Naive thymus-derived CD4-positive, alpha-beta T cell (primary cell): ENCODE measurements around the gene RNF146. TPM values are rescaled to one million over a fixed set of nuclear protein-coding genes. Genes with fewer than 3 reads are reported as not detected.
A peak's percentile ranks its signal among the peaks of the same experiment; 100 is the strongest.
"Not testable (repeated sequence)": the region's sequence is repeated elsewhere in the genome, so short reads cannot be mapped to it uniquely, and the experiment has no call there.

Source experiments
- ATAC-seq: fragments of 150-1000 bp; cut with Tn5 transposase; 2 replicates; pipeline ENCODE4 v1.10.0; 2021; ENCODE audit warnings: mild to moderate bottlenecking, moderate library complexity
- CTCF ChIA-PET: fragments of 350-600 bp; sonication (Branson Sonifier 250); formaldehyde crosslinking; loops from one replicate; lab custom pipeline; 2021; ENCODE audit warnings: antibody characterized with exemption; lab: Charles Lee
- POLR2A ChIA-PET: fragments of 350-600 bp; sonication (Branson Sonifier 250); formaldehyde crosslinking; loops from one replicate; lab custom pipeline; 2021; ENCODE audit warnings: antibody characterized with exemption, inconsistent platforms; lab: Charles Lee
- DNase-seq, 9 donors: peaks; one replicate each; pipeline versions ENCODE4 v3.0.0 to v3.0.0-alpha.2; 2020 to 2022; ENCODE audit warnings: mixed read lengths in 1 of 9
- H3K27ac ChIP-seq: one replicate; pipeline ENCODE4 v1.7.0; 2013; ENCODE audit warnings: mild to moderate bottlenecking, low read depth, low read length, moderate library complexity
- H3K27me3 ChIP-seq, 2 donors: one replicate each; pipeline ENCODE4 v1.7.0; 2013; ENCODE audit warnings: low read length in 2 of 2, mild to moderate bottlenecking in 2 of 2, moderate library complexity in 2 of 2; ENCODE audit not compliant: control insufficient read depth in 2 of 2, insufficient read depth in 2 of 2
- H3K36me3 ChIP-seq, 3 experiments: 1 replicate in 2 of 3; 2 replicates in 1 of 3; pipeline ENCODE4 v1.7.0; 2013; ENCODE audit warnings: low read length in 3 of 3, mild to moderate bottlenecking in 3 of 3, moderate library complexity in 1 of 3; ENCODE audit not compliant: insufficient read depth in 3 of 3, control insufficient read depth in 2 of 3
- H3K4me1 ChIP-seq, 2 donors: one replicate each; pipeline ENCODE4 v1.7.0; 2013; ENCODE audit warnings: low read length in 2 of 2, mild to moderate bottlenecking in 2 of 2, moderate library complexity in 1 of 2; ENCODE audit not compliant: control insufficient read depth in 2 of 2, insufficient read depth in 2 of 2
- H3K4me3 ChIP-seq: 2 replicates; pipeline ENCODE4 v1.7.0; 2013; ENCODE audit warnings: mild to moderate bottlenecking, low read length
- H3K9me3 ChIP-seq, 3 experiments: 1 replicate in 2 of 3; 2 replicates in 1 of 3; pipeline ENCODE4 v1.7.0; 2013; ENCODE audit warnings: low read length in 3 of 3; ENCODE audit not compliant: control insufficient read depth in 2 of 3
- H3K27ac Mint-ChIP-seq, 9 donors: one replicate each; pipeline ENCODE4 v1.8.0; 2020 to 2022; ENCODE audit warnings: mixed read lengths in 9 of 9, mild to moderate bottlenecking in 8 of 9, moderate library complexity in 5 of 9, inconsistent platforms in 2 of 9
- H3K27me3 Mint-ChIP-seq, 5 donors: one replicate each; pipeline ENCODE4 v1.8.0; 2021 to 2022; ENCODE audit warnings: mixed read lengths in 5 of 5, mild to moderate bottlenecking in 1 of 5
- H3K36me3 Mint-ChIP-seq, 5 donors: one replicate each; pipeline ENCODE4 v1.8.0; 2020 to 2022; ENCODE audit warnings: mixed read lengths in 5 of 5, mild to moderate bottlenecking in 3 of 5, inconsistent platforms in 1 of 5
- H3K4me1 Mint-ChIP-seq, 7 donors: one replicate each; pipeline ENCODE4 v1.8.0; 2020 to 2022; ENCODE audit warnings: mixed read lengths in 7 of 7, mild to moderate bottlenecking in 3 of 7, inconsistent platforms in 1 of 7
- H3K4me3 Mint-ChIP-seq, 10 donors: one replicate each; pipeline ENCODE4 v1.8.0; 2020 to 2022; ENCODE audit warnings: mild to moderate bottlenecking in 10 of 10, mixed read lengths in 10 of 10, moderate library complexity in 6 of 10, inconsistent platforms in 2 of 10
- H3K9me3 Mint-ChIP-seq, 11 donors: one replicate each; pipeline ENCODE4 v1.8.0; 2020 to 2022; ENCODE audit warnings: mixed read lengths in 11 of 11, mild to moderate bottlenecking in 4 of 11, inconsistent platforms in 1 of 11, moderate library complexity in 1 of 11
- intact Hi-C, 2 donors: fragments of 100-400 bp; cut with micrococcal nuclease; formaldehyde crosslinking; loops; one replicate each; pipeline ENCODE4 v1.15.1; 2023
- polyA plus RNA-seq, 2 donors: library from polyadenylated mRNA; unstranded; fragments of 300-500 nt; fragmentation: Illumina TruSeq; gene quantifications; one replicate each; pipeline ENCODE4 v1.2.3, GENCODE V29; 2021
- total RNA-seq, 6 experiments: library from RNA in 5 of 6; stranded (reverse) in 5 of 6; gene quantifications; 1 replicate in 5 of 6; 2 replicates in 1 of 6; pipeline ENCODE4 v1.2.3 and lab custom pipeline; 2021 to 2026

Gene RNF146
- total and polyA plus RNA-seq, 7 experiments from 2014 or later = 8.1 to 38.1 (median 20.2) TPM

DNA sequence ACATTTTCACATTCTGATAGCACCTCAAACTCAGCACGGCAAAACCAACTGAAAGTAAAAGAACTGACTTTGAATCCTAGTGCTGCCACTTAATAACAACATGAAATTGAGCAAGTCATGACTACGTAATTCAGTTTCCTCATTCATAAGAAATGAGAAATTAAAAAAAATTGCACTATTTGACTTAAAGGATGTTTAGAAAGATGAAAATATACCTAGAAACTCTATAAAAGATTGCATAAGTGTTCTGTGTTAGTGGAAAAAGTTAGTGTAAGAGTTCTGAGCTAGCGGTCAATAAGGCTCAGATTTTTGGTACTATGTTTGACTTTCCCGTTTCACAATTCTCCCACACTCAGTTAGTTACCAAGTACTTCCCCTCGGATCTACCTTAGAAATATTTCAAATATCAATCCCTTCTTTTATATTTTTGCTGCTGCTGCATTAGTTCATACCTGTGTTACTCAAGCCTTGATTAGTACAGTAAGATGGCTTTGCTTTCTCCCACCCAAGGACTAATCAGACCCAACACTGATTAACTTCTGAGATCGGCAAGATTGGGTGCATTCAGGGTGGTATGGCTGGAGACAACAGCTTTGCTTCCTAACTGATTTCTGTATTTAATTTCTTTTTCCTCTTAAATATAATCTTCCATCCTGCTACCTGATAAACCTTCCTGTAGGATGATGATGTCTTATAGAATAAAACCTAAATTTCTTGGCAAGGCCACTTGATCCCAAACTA, 50.9 kb downstream of the RNF146 start:
- no peak overlapping the region for H3K4me3 Mint-ChIP-seq
- DNase-seq (no peak), ATAC-seq (no peak)
- H3K27ac Mint-ChIP-seq = peak overlapping the region in 3 of 9 donors; percentile 35 to 53 (median 43)
- Histone ChIP-seq H3K36me3 (peaks cover 0 to 5% (median 5%) of the 10 kb centered on the region in 3 experiments), H3K4me3 (no peak overlapping the region), H3K4me1 (no peaks in the 10 kb centered on the region), H3K9me3 (no peaks in the 10 kb centered on the region), H3K27ac (no peak overlapping the region), H3K27me3 (no peaks in the 10 kb centered on the region)
- no peaks in the 10 kb centered on the region for H3K27me3 Mint-ChIP-seq
- peaks cover 0 to 45% (median 30%) of the 10 kb centered on the region in 7 donors for H3K4me1 Mint-ChIP-seq
- no peaks in the 10 kb centered on the region for H3K9me3 Mint-ChIP-seq
- ChIA-PET CTCF (no interaction called here), POLR2A (no interaction called here)
- intact Hi-C loops = no loop called here
- peaks cover 0 to 34% (median 8%) of the 10 kb centered on the region in 5 donors for H3K36me3 Mint-ChIP-seq

DNA sequence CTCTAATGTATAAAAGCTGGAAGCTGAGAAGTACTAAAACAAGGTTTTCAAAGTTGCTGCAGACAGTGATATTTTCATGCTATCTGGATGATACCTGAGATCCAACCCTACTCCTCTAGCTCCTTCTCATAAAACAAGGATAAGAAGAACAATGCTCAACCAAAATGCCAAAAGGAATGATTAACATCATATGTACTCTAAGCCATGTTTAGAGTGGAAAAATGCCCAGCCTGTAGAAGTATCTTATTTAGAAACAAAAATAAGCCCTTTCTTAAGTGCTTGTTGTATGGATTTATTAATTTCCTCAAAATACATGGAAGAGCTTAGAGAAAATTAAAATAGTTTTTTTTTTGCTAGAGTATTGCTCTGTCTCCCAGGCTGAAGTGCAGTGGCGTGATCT, 53.0 kb downstream of the RNF146 start:
- Mint-ChIP-seq H3K27me3 (no peaks in the 10 kb centered on the region), H3K4me1 (peaks cover 0 to 40% (median 29%) of the 10 kb centered on the region in 7 donors), H3K36me3 (peaks cover 0 to 35% (median 7%) of the 10 kb centered on the region in 5 donors), H3K27ac (peak overlapping the region in 3 of 9 donors; percentile 7 to 36 (median 26)), H3K9me3 (peaks cover 0 to 3% (median 0%) of the 10 kb centered on the region in 11 donors), H3K4me3 (no peak overlapping the region)
- no peaks in the 10 kb centered on the region for H3K36me3 ChIP-seq
- ATAC-seq (no peak), DNase-seq (no peak)
- intact Hi-C loops = no loop called here
- ChIA-PET CTCF (no interaction called here), POLR2A (interaction anchor here (1.3 kb wide), 1 partner anchor 22 kb away, joined by 3 read pairs; no protein-coding TSS in a partner anchor)
- H3K27ac ChIP-seq = no peak overlapping the region
- H3K4me1 ChIP-seq = no peaks in the 10 kb centered on the region
- no peaks in the 10 kb centered on the region for H3K27me3 ChIP-seq
- no peaks in the 10 kb centered on the region for H3K9me3 ChIP-seq
- H3K4me3 ChIP-seq = no peak overlapping the region

GRCh38 chr6:127328043-127328609, 61.5 kb downstream of the RNF146 start:
- Mint-ChIP-seq H3K27ac (no peak overlapping the region), H3K27me3 (no peaks in the 10 kb centered on the region), H3K4me3 (no peak overlapping the region), H3K36me3 (peaks cover 4 to 38% (median 18%) of the 10 kb centered on the region in 5 donors), H3K9me3 (peaks cover 0 to 3% (median 0%) of the 10 kb centered on the region in 11 donors), H3K4me1 (peaks cover 6 to 22% (median 13%) of the 10 kb centered on the region in 7 donors)
- Histone ChIP-seq H3K27ac (no peak overlapping the region), H3K4me3 (no peak overlapping the region), H3K36me3 (peaks cover 5 to 14% (median 6%) of the 10 kb centered on the region in 3 experiments), H3K4me1 (no peaks in the 10 kb centered on the region), H3K9me3 (no peaks in the 10 kb centered on the region), H3K27me3 (no peaks in the 10 kb centered on the region)
- ATAC-seq = no peak
- POLR2A ChIA-PET = no interaction called here
- no peak for DNase-seq
- CTCF ChIA-PET = no interaction called here
- intact Hi-C loops = no loop called here

DNA sequence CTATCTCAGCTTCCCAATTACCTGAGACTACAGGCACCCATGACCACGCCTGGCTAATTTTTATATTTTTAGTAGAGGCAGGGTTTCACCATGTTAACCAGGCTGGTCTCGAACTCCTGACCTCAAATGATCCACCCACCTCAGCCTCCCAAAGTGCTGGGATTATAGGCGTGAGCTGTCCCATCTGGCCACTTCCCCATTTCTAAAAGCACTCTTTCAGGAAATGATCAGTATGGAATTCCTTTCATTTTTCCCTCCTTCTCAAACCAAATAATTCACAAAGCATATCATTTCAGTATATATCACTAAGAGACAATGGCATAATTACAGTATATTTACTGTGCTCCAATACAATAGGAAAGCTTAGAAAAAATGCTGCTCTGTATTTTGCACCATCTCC, 64.6 kb downstream of the RNF146 start:
- H3K36me3 ChIP-seq, CTCF ChIA-PET, H3K4me3 ChIP-seq, H3K9me3 ChIP-seq, H3K9me3 Mint-ChIP-seq, H3K27me3 ChIP-seq, intact Hi-C loops, DNase-seq, H3K4me3 Mint-ChIP-seq, H3K27me3 Mint-ChIP-seq, H3K4me1 ChIP-seq, POLR2A ChIA-PET, H3K27ac ChIP-seq, ATAC-seq: not testable (repeated sequence)
- peak overlapping the region in 1 of 9 donors; percentile 41 for H3K27ac Mint-ChIP-seq
- H3K36me3 Mint-ChIP-seq = peaks cover under 1 to 26% (median 11%) of the 10 kb centered on the region in 5 donors
- peaks cover 12 to 48% (median 34%) of the 10 kb centered on the region in 7 donors for H3K4me1 Mint-ChIP-seq

DNA sequence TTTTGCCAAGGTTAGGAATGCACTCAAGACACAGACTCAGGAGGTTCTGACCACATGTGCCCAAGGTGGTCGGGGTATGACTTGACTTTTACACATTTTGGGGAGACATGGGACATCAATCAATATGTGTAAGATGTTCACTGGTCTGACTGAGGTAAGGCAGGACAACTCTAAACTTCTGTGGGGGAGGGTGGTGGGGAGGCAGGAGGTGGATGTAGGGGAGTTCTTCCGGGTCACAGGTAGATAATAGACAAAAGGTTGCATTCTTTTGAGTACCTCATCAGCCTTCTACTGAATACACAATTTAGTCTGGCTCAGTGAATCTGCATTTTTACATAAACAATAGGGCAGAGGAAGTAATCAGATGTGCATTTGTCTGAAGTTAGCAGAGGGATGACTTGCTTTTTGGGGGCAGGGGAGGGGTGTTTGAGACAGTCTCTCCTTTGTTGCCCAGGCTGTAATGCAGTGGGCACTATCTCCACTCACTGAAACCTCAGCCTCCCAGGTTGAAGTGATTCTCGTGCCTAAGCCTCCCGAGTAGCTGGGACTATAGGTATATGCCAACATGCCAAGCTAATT, 65.8 kb downstream of the RNF146 start:
- peaks cover 0 to 23% (median 11%) of the 10 kb centered on the region in 5 donors for H3K36me3 Mint-ChIP-seq
- DNase-seq (no peak), ATAC-seq (no peak)
- H3K4me1 Mint-ChIP-seq = peaks cover 19 to 58% (median 46%) of the 10 kb centered on the region in 7 donors
- H3K27me3 Mint-ChIP-seq = no peaks in the 10 kb centered on the region
- H3K4me1 ChIP-seq = peaks cover 0 to under 1% of the 10 kb centered on the region in 2 donors
- H3K27ac Mint-ChIP-seq = peak overlapping the region in 5 of 9 donors; percentile 3 to 41 (median 12)
- H3K4me3 ChIP-seq = no peak overlapping the region
- intact Hi-C loops = no loop called here
- POLR2A ChIA-PET = no interaction called here
- H3K27ac ChIP-seq = no peak overlapping the region
- peaks cover 0 to 5% (median 0%) of the 10 kb centered on the region in 3 experiments for H3K36me3 ChIP-seq
- H3K9me3 Mint-ChIP-seq = no peaks in the 10 kb centered on the region
- CTCF ChIA-PET = interaction anchor here (1.5 kb wide), 1 partner anchor 66 kb away, joined by 4 read pairs; the partner anchor contains the start of gene RNF146
- no peaks in the 10 kb centered on the region for H3K9me3 ChIP-seq
- H3K27me3 ChIP-seq = no peaks in the 10 kb centered on the region
- H3K4me3 Mint-ChIP-seq = no peak overlapping the region
